ENCODE measurements around the gene MZB1.

- no peak for TF ChIP-seq CTCF (IDR thresholded peaks at IDR 0.05)
- TF ChIP-seq USF2 (IDR thresholded peaks at IDR 0.05) = no peak
- no peak for TF ChIP-seq BHLHE40 (IDR thresholded peaks at IDR 0.05; ENCODE audit: low read depth, low read length)
- no peak for TF ChIP-seq RCOR1 (IDR thresholded peaks at IDR 0.05; ENCODE audit: low read depth, low read length)
- no peak for TF ChIP-seq EP300 (IDR thresholded peaks at IDR 0.05)
- TF ChIP-seq RNF2 (IDR thresholded peaks at IDR 0.05; ENCODE audit: borderline replicate concordance, low read depth) = no peak
Observed at GRCh38 chr5:139364466-139364865, 25.2 kb downstream of the MZB1 start.
